Measurements from ENCODE around the gene ZIC1.

Gene ZIC1

GRCh38 chr3:147390589-147391569 is 18.3 kb upstream of the ZIC1 start:
- no peak for ATAC-seq
- no peak for TF ChIP-seq ARNTL (CRISPR knock-in tag; IDR thresholded peaks at IDR 0.05; ENCODE audit: borderline replicate concordance, low read depth)
- TF ChIP-seq, protein P1, sequence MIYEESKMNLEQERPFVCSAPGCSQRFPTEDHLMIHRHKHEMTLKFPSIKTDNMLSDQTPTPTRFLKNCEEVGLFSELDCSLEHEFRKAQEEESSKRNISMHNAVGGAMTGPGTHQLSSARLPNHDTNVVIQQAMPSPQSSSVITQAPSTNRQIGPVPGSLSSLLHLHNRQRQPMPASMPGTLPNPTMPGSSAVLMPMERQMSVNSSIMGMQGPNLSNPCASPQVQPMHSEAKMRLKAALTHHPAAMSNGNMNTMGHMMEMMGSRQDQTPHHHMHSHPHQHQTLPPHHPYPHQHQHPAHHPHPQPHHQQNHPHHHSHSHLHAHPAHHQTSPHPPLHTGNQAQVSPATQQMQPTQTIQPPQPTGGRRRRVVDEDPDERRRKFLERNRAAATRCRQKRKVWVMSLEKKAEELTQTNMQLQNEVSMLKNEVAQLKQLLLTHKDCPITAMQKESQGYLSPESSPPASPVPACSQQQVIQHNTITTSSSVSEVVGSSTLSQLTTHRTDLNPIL (CRISPR knock-in tag; IDR thresholded peaks at IDR 0.05; ENCODE audit: low read depth), result no peak

- peak; percentile 86 for ATAC-seq
- TF ChIP-seq CSDC2 (CRISPR knock-in tag; IDR thresholded peaks at IDR 0.05) (no peak), ZFP30 (CRISPR knock-in tag; IDR thresholded peaks at IDR 0.05) (no peak), TCF4 (CRISPR knock-in tag; IDR thresholded peaks at IDR 0.05; ENCODE audit: borderline replicate concordance) (no peak; the same call in 1 of the 2 replicates), ESRRG (CRISPR knock-in tag; IDR thresholded peaks at IDR 0.05) (no peak), RARB (CRISPR knock-in tag; IDR thresholded peaks at IDR 0.05) (no peak), PPARA (CRISPR knock-in tag; IDR thresholded peaks at IDR 0.05; ENCODE audit: borderline replicate concordance) (no peak), GLIS3 (CRISPR knock-in tag; IDR thresholded peaks at IDR 0.05) (no peak), ZC3H10 (CRISPR knock-in tag; IDR thresholded peaks at IDR 0.05) (no peak), ZNF8 (CRISPR knock-in tag; IDR thresholded peaks at IDR 0.05) (no peak), ZNF565 (CRISPR knock-in tag; conservative IDR thresholded peaks at IDR 0.05; ENCODE audit: low read depth) (no peak), ARNTL (CRISPR knock-in tag; IDR thresholded peaks at IDR 0.05; ENCODE audit: borderline replicate concordance, low read depth) (no peak), ZFP3 (CRISPR knock-in tag; IDR thresholded peaks at IDR 0.05) (no peak), TOX (CRISPR knock-in tag; IDR thresholded peaks at IDR 0.05; ENCODE audit: borderline replicate concordance) (no peak), ZNF70 (CRISPR knock-in tag; IDR thresholded peaks at IDR 0.05) (no peak)
- TF ChIP-seq, protein P2, sequence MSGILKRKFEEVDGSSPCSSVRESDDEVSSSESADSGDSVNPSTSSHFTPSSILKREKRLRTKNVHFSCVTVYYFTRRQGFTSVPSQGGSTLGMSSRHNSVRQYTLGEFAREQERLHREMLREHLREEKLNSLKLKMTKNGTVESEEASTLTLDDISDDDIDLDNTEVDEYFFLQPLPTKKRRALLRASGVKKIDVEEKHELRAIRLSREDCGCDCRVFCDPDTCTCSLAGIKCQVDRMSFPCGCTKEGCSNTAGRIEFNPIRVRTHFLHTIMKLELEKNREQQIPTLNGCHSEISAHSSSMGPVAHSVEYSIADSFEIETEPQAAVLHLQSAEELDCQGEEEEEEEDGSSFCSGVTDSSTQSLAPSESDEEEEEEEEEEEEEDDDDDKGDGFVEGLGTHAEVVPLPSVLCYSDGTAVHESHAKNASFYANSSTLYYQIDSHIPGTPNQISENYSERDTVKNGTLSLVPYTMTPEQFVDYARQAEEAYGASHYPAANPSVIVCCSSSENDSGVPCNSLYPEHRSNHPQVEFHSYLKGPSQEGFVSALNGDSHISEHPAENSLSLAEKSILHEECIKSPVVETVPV (CRISPR knock-in tag; IDR thresholded peaks at IDR 0.05), result no peak
- TF ChIP-seq, protein P1 (CRISPR knock-in tag; IDR thresholded peaks at IDR 0.05; ENCODE audit: low read depth), result no peak
Observed at GRCh38 chr3:147391781-147392624, 17.2 kb upstream of the ZIC1 start.

GRCh38 chr3:147392625-147392946 is 16.6 kb upstream of the ZIC1 start:
- peak; percentile 28 for ATAC-seq
- TF ChIP-seq TOX (CRISPR knock-in tag; IDR thresholded peaks at IDR 0.05; ENCODE audit: borderline replicate concordance) (no peak), ZNF8 (CRISPR knock-in tag; IDR thresholded peaks at IDR 0.05) (no peak), TCF4 (CRISPR knock-in tag; IDR thresholded peaks at IDR 0.05; ENCODE audit: borderline replicate concordance) (no peak), ZNF70 (CRISPR knock-in tag; IDR thresholded peaks at IDR 0.05) (no peak), BACH2 (CRISPR knock-in tag; IDR thresholded peaks at IDR 0.05; ENCODE audit: borderline replicate concordance) (no peak), ARNTL (CRISPR knock-in tag; IDR thresholded peaks at IDR 0.05; ENCODE audit: borderline replicate concordance, low read depth) (no peak), OSR1 (CRISPR knock-in tag; IDR thresholded peaks at IDR 0.05) (no peak), GLIS3 (CRISPR knock-in tag; IDR thresholded peaks at IDR 0.05) (no peak), RARB (CRISPR knock-in tag; IDR thresholded peaks at IDR 0.05) (no peak), POU6F1 (CRISPR knock-in tag; IDR thresholded peaks at IDR 0.05; ENCODE audit: borderline replicate concordance, low read depth) (no peak), ZC3H10 (CRISPR knock-in tag; IDR thresholded peaks at IDR 0.05) (no peak), SNAI2 (CRISPR knock-in tag; IDR thresholded peaks at IDR 0.05) (no peak), ESRRG (CRISPR knock-in tag; IDR thresholded peaks at IDR 0.05) (no peak), ZFP3 (CRISPR knock-in tag; IDR thresholded peaks at IDR 0.05) (no peak)
- TF ChIP-seq, protein P3, sequence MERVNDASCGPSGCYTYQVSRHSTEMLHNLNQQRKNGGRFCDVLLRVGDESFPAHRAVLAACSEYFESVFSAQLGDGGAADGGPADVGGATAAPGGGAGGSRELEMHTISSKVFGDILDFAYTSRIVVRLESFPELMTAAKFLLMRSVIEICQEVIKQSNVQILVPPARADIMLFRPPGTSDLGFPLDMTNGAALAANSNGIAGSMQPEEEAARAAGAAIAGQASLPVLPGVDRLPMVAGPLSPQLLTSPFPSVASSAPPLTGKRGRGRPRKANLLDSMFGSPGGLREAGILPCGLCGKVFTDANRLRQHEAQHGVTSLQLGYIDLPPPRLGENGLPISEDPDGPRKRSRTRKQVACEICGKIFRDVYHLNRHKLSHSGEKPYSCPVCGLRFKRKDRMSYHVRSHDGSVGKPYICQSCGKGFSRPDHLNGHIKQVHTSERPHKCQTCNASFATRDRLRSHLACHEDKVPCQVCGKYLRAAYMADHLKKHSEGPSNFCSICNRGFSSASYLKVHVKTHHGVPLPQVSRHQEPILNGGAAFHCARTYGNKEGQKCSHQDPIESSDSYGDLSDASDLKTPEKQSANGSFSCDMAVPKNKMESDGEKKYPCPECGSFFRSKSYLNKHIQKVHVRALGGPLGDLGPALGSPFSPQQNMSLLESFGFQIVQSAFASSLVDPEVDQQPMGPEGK (CRISPR knock-in tag; IDR thresholded peaks at IDR 0.05; ENCODE audit: borderline replicate concordance), result no peak
